RWPE2 (cell line): ENCODE measurements around the gene ZBTB21.

Source experiments
- ATAC-seq: fragments of 200-7000 bp; cut with Tn5 transposase; 3 replicates; pipeline ENCODE4 v1.9.1; 2021; ENCODE audit warnings: low read depth
- DNase-seq: peaks from one replicate; pipeline ENCODE4 v3.0.0-alpha.2; 2020; ENCODE audit warnings: low spot score
- H3K27ac ChIP-seq: fragments of 450-650 bp; 2 replicates; pipeline ENCODE4 v1.5.1; 2017; ENCODE audit warnings: mild to moderate bottlenecking; ENCODE audit not compliant: poor library complexity, severe bottlenecking
- H3K27me3 ChIP-seq: fragments of 250-450 bp; sonication (Bioruptor Pico); 2 replicates; pipeline ENCODE4 v1.5.1; 2021; ENCODE audit warnings: mild to moderate bottlenecking, moderate library complexity; ENCODE audit not compliant: insufficient read depth, poor library complexity, severe bottlenecking
- H3K36me3 ChIP-seq: fragments of 250-450 bp; sonication (Bioruptor Pico); 2 replicates; pipeline ENCODE4 v1.5.1; 2020; ENCODE audit warnings: low read depth, mild to moderate bottlenecking, moderate library complexity
- H3K4me1 ChIP-seq: fragments of 250-450 bp; sonication (Bioruptor Pico); 2 replicates; pipeline ENCODE4 v1.5.1; 2021; ENCODE audit warnings: mild to moderate bottlenecking, moderate library complexity; ENCODE audit not compliant: insufficient read depth, poor library complexity, severe bottlenecking
- H3K4me3 ChIP-seq: fragments of 250-450 bp; sonication (Bioruptor Pico); 2 replicates; pipeline ENCODE4 v1.5.1; 2021; ENCODE audit warnings: mild to moderate bottlenecking, moderate library complexity; ENCODE audit not compliant: severe bottlenecking
- H3K9me3 ChIP-seq: fragments of 250-450 bp; sonication (Bioruptor Pico); 2 replicates; pipeline ENCODE4 v1.5.1; 2021; ENCODE audit warnings: mild to moderate bottlenecking, moderate library complexity; ENCODE audit not compliant: severe bottlenecking
- CTCF ChIP-seq: fragments of 450-650 bp; IDR thresholded peaks from one replicate; pipeline ENCODE4 v1.5.1; 2017; ENCODE audit warnings: mild to moderate bottlenecking, moderate library complexity; ENCODE audit not compliant: poor library complexity, severe bottlenecking

Gene ZBTB21

GRCh38 chr21:41945982-41946381, 64.2 kb downstream of the ZBTB21 start:
- TF ChIP-seq CTCF, result no peak

GRCh38 chr21:41943851-41944250, 66.3 kb downstream of the ZBTB21 start:
- no peaks in the 10 kb centered on the region for H3K9me3 ChIP-seq
- DNase-seq (no peak), ATAC-seq (no peak)
- H3K4me3 ChIP-seq, result no peak overlapping the region
- no peaks in the 10 kb centered on the region for H3K36me3 ChIP-seq
- no peaks in the 10 kb centered on the region for H3K4me1 ChIP-seq
- no peak for TF ChIP-seq CTCF
- no peaks in the 10 kb centered on the region for H3K27me3 ChIP-seq
- no peak overlapping the region for H3K27ac ChIP-seq

More at GRCh38 chr21:41945982-41946381, 64.2 kb downstream of the ZBTB21 start:
- Histone ChIP-seq H3K27me3 (no peaks in the 10 kb centered on the region), H3K27ac (no peak overlapping the region), H3K9me3 (no peaks in the 10 kb centered on the region), H3K4me1 (no peaks in the 10 kb centered on the region), H3K36me3 (no peaks in the 10 kb centered on the region; the same call in 1 of the 2 replicates), H3K4me3 (no peak overlapping the region)
- ATAC-seq (no peak), DNase-seq (no peak)

- TF ChIP-seq CTCF, result no peak
- no peak for ATAC-seq
- no peaks in the 10 kb centered on the region for H3K27me3 ChIP-seq
- no peak overlapping the region for H3K4me3 ChIP-seq
- no peak for DNase-seq
- no peaks in the 10 kb centered on the region for H3K4me1 ChIP-seq
- no peaks in the 10 kb centered on the region for H3K9me3 ChIP-seq
- H3K27ac ChIP-seq, result no peak overlapping the region
- no peaks in the 10 kb centered on the region for H3K36me3 ChIP-seq
Measured at GRCh38 chr21:41942457-41942856, 67.7 kb downstream of the ZBTB21 start.

- H3K27me3 ChIP-seq, result no peaks in the 10 kb centered on the region
- no peaks in the 10 kb centered on the region for H3K9me3 ChIP-seq
- H3K4me1 ChIP-seq, result no peaks in the 10 kb centered on the region
- TF ChIP-seq CTCF, result no peak
- no peaks in the 10 kb centered on the region for H3K36me3 ChIP-seq
- DNase-seq, result no peak
- no peak overlapping the region for H3K27ac ChIP-seq
- H3K4me3 ChIP-seq, result no peak overlapping the region
- no peak for ATAC-seq
Measured at GRCh38 chr21:41941941-41942340, 68.2 kb downstream of the ZBTB21 start.

- DNase-seq (no peak), ATAC-seq (no peak)
- Histone ChIP-seq H3K27me3 (no peaks in the 10 kb centered on the region), H3K4me3 (no peak overlapping the region), H3K9me3 (no peaks in the 10 kb centered on the region), H3K4me1 (no peaks in the 10 kb centered on the region), H3K36me3 (no peaks in the 10 kb centered on the region), H3K27ac (no peak overlapping the region)
- no peak for TF ChIP-seq CTCF
Measured at GRCh38 chr21:41940431-41940830, 69.7 kb downstream of the ZBTB21 start.
